ENCODE data around the gene PITPNM2. TPM values are rescaled to one million over a fixed set of nuclear protein-coding genes. Genes with fewer than 3 reads are reported as not detected.

The PITPNM2 gene
- total RNA-seq (2014; rRNA removed; shearing (Covaris generic)) = 0.99 and 1.6 TPM in 2 replicates

DNA sequence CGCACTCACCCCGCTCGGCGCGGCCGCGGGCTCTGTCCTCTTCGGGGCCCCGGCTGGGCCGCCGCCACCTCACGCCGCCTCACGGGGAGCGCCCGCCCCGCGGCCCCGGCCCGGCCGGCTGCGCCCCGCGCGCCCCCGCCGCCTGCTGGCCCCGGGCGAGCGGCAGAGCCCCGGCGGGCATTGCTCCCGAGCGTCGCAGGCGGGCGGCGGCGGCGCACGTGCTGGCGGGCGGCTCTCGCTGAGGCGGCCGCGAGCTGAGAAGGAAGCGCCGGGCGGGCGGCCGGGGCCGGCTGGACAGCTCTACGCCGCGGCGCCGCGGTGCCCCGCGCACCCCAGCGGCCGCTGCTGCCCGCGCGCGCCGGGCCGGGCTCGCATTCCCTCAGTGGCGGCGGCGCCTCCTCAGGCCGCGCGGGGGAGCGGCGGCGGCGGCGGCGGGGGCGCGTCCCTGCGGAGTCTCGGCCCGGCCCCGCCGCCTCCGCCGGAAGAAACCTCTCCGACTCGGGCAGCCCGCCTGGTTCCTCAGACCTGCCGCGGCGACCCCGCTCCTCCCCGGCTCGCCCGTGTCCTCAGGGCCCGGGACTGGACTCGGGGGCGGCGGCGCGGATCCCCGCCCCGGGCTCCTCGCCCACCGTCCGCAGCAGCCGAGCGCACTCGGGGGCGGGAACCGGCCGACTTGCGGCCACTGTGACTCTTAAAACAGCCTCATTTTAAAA lies at the start of gene PITPNM2:
Gene PITPNM2, minus strand, starts transcription at position 347 of the 713 bp plus-strand sequence. CDS start 116,500 bp downstream, outside the sequence.
- peak; percentile 57 for DNase-seq (ENCODE audit: low spot score)

DNA sequence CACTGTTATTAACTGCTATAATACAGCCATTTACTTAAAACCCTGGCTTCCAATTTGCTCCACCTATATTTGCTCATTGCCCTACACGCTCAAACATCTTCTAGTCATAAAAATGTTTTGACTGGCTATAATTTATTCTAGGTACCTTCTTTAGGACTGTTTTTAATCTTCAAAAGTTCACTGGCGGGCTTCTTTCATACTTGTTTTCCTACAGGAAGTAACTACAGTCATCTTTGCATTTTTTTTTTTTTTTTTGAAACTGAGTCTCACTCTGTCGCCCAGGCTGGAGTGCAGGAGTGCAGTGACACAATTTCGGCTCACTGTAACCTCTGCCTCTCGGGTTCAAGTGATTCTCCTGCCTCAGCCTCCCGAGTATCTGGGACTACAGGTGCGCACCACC lies 49.5 kb upstream of the PITPNM2 start:
- no peak for DNase-seq (ENCODE audit: low spot score)

DNA sequence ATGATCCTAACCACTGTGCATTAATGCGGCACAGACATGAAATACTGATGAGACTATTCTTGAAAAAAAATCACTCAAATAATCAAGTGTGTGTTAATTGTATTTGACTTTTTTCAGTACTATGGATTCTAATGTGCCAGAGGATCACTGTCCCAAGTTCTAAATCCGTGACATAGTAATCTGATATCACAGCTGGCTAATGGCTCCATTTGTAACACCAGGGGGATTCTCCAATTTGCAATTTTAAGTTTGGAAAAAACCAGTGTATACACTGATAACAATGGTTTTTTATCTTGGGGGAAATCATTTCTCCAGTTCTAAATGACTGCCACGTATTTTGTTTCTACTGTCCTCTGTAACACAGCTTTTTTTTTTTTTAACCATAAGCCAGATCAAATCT lies 49.0 kb upstream of the PITPNM2 start:
- no peak for DNase-seq (ENCODE audit: low spot score)

DNA sequence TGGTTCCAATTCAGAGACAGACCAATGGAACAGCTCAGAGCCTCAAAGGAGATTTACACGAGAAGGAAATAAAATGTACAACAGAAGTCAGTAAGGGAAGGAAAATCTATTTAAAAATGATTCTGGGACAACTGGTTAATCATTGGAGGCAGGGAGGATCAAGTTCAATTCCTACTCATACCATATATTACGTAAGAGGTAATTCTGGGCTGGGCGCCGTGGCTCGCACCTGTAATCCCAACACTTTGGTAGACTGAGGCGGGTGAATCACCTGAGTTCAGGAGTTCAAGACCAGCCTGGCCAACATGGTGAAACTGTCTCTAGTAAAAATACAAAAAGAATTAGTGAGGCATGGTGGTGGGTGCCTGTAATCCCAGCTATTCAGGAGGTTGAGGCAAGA lies 36.7 kb upstream of the PITPNM2 start:
- DNase-seq (ENCODE audit: low spot score) = no peak

DNA sequence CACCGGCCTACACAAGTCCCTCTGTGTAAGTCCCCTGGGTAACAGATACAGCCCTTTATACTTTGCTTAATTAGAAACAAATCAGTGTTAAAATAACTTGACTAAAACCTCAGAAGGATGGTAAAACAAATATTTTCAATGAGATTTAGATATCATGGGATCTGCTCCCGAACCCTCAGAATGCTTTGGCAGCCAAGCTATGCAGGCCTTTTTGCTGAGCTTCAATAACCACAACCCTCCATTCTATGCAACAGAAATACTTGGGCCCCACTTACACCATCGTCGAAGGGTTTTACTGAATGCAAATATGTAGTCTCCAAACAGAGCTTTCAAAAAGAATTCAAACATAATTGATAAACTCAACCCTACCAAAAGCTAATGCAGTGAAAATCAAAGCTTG lies 29.3 kb upstream of the PITPNM2 start:
- DNase-seq (ENCODE audit: low spot score) = no peak

DNA sequence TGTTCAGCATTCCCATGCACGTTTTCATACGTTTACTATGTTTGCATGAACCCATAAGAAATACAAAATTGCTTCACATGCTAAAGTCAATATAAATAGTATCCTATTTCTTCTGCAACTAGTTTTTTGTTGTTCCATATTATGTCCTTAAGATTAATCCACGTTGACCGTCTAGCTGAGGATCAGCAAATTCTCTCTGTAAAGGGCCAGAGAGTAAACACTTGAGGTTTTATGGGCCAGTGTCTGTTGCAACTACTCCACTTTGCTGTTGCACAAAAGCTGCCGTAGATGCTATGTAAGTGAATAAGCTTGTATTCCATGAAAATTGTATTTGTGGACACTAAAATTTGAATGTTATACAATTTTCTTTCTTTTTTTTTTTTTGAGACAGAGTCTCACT lies 21.1 kb upstream of the PITPNM2 start:
- no peak for DNase-seq (ENCODE audit: low spot score)

DNA sequence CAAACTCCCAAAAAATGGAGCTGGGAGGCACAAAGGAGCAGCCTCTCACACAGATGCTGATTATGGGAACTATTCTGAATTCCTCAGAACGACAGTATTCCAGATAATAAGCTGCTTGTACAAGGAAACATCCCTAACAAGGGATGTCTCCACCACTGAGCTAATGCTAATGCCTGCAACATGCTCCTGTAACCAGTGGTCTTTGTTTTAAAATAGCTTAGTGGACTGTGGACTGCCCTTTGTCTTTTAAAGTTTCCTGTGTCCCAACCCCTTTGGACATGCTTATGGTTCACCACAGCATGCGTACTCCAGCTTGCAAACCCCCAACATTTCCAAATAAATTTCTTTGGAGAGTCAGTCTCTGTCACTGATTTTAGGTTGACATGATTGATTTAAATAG lies 16.4 kb upstream of the PITPNM2 start:
- DNase-seq (ENCODE audit: low spot score) = no peak

DNA sequence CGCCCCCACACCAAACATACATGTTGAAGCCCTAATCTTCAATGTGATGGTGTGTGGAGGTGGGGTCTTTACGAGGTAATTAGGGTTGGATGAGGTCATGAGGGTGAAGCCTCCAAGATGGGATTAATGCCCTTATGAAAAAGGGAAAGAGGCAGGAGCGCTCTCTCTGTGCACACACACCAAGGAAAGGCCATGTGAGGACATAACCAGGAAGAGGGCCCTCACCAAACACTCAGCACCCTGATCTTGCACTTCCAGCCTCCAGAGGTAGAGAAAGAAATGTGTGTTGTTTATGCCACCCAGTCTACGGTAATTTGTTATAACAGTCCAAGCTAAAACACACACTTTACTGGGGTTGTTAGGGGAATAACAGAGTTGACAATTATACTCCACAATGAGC lies 14.6 kb upstream of the PITPNM2 start:
- DNase-seq (ENCODE audit: low spot score) = no peak

DNA sequence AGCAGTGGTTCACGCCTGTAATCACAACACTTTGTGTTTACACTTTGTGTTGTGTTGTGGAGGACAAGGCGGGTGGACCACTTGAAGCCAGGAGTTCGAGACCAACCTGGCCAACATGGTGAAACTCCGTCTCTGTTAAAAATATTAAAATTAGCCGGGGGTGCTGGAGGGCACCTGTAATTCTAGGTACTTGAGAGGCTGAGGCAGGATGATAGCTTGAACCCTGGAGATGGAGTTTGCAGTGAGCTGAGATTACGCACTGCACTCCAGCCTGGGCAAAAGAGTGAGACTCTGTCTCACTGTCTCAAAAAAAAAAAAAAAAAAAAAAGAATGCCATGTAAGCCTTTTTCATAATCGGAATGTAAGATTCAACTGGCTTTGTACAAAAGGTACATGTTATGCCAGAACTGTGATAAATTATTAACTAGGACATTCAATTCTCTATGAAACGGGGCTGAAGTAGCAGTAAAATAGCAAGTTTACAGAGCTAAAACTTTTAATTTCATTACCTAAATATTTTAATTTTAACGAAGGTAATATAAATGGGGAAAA lies 13.9 kb upstream of the PITPNM2 start:
- no peak for DNase-seq (ENCODE audit: low spot score)

DNA sequence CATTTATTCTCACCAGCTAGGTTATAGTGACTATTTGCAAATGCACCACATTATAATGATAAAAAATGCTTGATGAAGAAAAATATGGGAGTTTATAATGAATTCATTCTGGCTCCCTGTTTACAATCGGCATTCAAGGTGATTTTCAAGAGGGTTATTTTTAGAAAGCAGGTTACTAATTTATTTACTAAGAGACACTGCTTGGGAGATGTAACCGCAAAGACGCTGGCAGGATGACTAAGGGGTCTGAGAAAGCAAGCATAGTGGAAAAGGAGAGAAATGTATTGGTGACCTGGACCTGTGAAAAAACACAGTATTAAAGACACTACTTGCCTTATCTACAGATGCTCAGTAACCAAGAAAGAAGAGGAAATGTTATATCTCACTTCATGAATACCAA lies 13.3 kb upstream of the PITPNM2 start:
- no peak for DNase-seq (ENCODE audit: low spot score)

DNA sequence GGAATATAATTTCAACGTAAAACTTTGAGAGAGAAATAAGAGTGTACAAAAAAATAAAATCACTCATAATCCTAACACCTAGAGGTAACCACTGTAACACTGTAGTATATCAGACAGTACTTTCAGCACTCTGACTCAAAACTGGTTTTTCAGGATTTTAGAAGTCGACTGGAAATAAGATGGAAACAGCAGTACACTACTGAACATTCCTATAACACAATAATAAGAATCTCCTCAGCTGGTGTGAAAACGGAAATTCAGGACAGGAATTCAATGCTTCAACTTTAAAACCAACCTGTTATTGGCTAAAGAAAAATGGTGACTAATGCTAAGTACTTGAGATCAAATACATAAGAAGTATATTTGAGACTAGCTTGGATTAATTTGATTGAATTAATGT lies 12.3 kb upstream of the PITPNM2 start:
- DNase-seq (ENCODE audit: low spot score) = peak; percentile 29

DNA sequence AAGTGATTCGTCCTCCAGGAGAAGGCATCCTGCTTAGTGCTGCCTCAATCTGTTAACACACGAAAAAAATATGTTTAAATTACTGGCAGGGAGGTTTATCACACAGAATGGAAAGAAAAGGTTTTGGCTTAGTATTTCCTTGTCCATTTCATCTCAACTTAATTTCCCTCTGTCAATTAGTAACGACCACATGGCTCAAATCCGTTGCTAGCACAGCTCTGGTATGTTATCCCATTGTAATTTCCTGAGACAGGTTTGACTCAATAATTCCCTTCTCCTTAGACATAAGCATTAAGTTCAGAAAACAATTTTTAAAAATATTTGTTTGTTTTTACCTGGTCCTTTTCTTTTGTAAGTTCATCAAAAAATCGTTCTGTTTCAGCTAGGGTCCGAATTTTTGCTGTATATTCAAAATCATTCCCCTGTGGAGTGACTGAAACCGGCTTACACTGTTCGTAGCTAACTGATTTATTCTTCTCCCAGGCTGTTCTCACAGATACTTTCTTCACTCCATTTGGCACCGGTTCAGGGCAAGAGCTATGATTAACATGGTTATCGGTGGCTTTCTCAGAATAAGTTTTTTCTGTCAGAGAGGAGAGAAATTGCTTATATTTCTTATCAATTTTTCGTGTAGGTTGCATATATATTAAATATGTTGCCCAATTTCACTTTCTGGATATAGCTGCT lies 10.1 kb upstream of the PITPNM2 start:
- DNase-seq (ENCODE audit: low spot score) = no peak

DNA sequence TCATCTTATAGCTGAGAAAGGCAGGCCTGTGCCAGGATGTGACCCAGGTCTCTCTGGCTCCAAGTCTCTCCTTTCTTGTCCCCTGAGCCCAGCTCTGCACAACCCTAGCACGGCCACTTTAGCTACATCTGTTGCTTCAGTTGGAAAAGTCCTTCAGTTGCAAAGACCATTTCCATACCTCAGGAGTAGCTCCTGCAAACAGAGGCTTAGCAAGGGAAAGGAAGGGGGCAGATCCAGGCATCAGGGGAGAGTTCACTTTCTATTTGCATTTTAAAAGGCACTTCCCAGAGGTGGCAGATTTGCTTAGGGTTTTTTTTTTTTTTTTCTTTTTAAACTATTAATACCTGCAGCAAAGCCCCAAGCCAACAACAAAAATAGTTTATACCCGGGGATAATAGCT lies 3.0 kb upstream of the PITPNM2 start:
- no peak for DNase-seq (ENCODE audit: low spot score)

DNA sequence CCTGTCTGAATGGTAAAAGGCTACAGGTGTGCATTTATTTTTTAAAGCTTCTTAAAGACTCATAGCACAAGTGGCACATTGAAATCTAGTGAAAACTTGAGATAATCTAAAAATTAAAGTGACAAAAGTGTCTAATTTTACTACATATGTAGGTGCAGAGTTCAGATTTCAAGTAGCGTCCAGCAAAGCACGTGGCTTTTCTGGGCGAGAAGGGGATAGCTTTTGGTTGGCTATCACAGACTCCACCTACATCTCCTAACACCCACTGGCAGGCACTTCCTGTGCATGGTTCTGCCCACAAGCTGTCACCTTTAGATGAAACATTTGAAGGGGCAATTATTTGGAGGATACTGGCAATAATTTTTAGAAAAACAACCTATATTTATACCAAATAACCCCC lies 1.9 kb upstream of the PITPNM2 start:
- no peak for DNase-seq (ENCODE audit: low spot score)

DNA sequence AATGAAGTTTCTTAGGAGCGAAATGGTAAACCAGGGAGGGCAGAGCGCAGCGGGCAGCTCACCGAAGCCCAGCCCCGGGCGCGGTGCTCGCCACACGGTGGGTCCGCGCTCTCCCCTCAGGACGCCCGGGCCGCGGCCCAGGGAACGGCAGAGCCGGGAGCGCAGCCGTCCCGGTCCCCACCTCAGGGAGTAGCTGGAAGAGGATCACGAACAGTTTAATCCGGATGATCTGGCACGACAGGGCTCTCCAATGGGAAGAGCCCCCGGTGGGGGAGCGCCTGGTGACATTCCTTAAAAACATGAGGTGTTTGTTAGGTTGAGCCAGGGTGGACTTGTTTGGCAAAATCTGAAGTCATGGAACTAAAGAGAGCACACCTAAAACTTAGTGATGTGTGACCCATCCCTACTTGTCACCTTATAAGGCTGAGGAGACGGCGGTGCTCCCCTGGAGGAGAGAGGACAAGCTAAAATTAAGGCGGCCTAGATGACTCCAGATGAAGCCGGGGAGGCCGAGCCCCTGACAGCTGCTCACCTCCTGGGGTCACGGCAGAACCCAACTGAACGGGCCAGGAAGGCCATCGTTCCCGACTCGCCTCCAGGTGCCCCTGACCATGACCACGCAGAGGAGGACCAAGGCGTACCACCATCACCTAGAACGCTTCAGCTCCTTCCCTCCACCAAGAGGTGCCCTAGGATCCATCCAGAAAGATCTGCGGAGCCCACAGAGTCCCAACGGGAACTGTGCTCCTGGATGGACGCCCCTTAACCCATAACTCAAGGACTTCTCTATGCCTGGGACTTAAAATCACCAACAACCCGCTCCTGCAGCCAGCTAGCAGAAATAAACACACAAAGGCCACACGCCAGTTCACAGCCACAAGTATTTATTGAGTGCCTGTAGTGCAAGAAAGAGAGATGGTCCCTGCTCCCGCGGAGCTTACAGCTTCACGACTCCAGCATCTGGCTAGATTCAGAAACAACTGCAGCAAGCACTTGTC lies 866 bp upstream of the PITPNM2 start:
- no peak for DNase-seq (ENCODE audit: low spot score)

DNA sequence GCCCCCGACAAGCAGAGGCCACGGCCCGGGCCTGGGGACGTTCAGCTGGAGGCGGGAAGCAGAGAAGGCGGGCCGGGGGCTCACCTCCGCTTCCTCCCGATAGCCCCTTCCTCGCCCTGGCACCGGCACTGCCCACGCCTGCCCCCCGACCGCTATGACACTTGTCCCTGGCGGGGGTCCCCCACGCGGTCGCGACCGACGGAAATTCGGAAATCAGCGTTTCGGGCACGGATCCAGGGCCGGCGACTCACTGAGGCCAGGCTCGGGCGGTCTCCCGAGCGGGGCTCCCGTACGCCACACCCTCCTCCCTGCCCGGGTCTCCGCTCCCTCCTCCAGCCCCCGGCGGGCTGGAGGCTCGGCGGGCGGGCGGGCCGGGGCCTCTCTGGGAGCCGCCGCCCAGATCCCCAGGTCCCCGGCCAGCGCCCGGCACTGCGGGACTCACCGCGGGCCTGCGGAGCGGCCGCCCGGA lies 581 bp downstream of the PITPNM2 start:
- no peak for DNase-seq (ENCODE audit: low spot score)

DNA sequence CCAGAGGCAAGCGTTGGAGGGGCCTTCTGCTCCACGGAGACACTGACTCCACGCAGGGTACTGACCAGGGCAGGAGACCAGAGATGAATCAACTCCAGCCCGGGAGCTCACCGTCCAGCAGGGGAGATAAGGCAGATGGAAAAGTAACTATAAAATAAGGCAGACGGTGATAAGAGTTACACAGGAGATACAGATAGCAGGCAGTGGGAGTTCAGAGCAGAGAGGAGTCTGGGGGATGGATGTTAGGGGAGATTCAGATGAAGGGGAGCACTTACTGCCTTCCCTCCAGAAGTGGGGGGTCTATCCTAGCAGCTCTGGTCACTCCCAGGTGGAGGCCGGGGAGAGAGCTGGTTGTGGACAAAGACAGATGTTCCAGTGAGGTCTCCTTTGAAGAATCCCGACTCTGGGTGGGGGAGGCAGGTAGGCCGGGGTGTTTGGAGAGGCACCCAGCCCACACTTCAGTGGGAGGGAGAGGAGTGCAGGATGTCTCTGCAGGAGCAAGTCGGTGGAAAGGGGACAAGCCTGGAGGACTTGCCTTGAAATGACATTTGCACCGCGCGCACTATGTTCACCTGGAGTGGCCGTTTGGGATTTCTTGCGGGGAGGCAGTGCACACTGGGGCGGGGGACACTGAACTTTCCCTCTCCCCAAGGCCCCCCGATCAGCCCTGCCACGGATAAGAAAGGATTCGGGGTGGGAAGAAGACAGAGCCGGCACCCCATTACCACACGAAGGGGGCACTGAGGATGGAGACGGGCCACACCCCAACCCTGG lies 1.2 kb downstream of the PITPNM2 start:
- no peak for DNase-seq (ENCODE audit: low spot score)

DNA sequence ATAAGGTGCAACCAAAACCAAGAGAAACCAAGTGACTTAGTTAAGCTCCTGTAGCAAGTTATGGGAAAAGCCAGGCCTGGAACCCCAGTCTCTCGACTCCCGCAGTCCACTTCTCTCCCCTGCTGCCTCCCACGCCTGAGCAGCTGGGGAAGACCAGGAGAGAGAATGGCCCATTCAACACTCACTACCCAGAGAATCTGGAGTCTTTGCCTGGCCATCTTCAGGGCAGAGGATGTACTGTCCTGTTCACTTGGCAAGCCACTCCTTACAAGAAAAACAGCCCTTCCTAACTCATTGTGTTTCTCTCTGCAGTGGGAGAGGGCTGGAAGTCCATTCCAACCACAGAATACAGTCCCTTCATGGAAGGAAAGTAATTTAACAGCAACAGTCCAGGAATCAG lies 1.8 kb downstream of the PITPNM2 start:
- DNase-seq (ENCODE audit: low spot score) = no peak

DNA sequence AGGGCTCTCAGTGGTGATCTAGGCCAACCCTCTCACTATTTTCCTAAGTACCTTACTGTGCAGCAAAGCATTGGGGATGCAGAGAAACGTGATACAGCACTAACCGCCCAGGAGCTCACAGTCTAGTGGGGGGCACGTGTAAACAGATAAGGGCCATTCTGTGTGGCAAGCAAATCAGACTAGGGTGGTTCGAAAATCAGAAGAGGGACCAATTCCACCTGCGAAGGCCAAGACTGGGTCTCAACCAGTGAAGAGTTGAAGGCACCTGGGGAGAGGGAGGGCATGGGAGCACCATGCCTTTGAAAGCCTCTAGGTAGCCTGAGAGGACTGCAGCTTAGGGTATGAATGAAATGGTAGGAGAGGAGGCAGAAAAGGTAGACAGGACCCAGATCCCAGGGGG lies 2.2 kb downstream of the PITPNM2 start:
- DNase-seq (ENCODE audit: low spot score) = no peak

DNA sequence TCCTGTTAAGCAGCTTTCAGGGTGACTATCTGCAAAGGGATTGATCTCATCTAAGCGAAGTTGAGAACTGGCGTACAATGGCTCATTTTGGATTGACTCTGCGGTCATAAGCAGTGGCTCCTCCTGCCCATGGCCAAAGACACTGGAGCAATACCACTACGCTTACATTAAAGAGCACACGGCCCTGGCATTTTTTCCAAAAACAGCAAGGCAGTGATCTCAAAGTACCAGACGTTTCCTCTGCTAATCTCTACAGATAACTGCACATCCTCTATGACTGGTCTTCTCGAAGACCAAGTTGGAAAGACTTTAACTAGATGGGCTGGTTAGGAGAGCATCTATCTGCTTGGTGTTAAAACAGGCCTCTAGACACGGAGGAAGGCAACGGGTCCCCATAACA lies 2.7 kb downstream of the PITPNM2 start:
- DNase-seq (ENCODE audit: low spot score) = no peak

DNA sequence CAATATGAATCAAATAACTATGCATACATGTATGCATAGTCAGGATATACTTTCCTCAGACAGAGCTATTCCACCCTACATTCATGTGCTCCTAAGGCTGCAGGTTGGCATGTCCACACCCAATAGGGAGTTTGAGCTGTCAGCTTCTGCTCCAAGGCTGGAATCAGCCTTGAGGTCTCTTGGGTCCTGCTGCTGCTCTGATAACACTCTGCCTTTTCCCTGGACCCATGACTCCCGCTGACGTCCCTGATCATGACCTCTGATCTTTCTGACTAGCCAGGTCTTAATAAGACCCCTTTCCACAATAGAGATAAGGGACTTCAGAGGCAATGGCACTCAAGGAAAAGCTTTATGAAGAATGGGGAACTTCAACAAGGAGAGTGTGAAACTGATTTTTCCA lies 5.7 kb downstream of the PITPNM2 start:
- no peak for DNase-seq (ENCODE audit: low spot score)
